LoVo (cell line): ENCODE data around the gene TMEM217.
"Not testable (repeated sequence)": the region's sequence is repeated elsewhere in the genome, so short reads cannot be mapped to it uniquely, and the experiment has no call there.

Source experiments
- DNase-seq: peaks from one replicate; pipeline ENCODE4 v3.0.0-alpha.2; 2016; ENCODE audit warnings: low spot score

The TMEM217 gene

GRCh38 chr6:37180610-37181009 lies 77.3 kb downstream of the TMEM217 start:
- DNase-seq: not testable (repeated sequence)

- DNase-seq: no peak
Observed at GRCh38 chr6:37180075-37180474, 77.9 kb downstream of the TMEM217 start.

- DNase-seq: no peak
Observed at GRCh38 chr6:37177935-37178517, 79.9 kb downstream of the TMEM217 start.

GRCh38 chr6:37177077-37177934 lies 80.6 kb downstream of the TMEM217 start:
- no peak for DNase-seq

- DNase-seq: no peak
Observed at GRCh38 chr6:37176268-37177076, 81.5 kb downstream of the TMEM217 start.

- no peak for DNase-seq
Observed at GRCh38 chr6:37175332-37176267, 82.3 kb downstream of the TMEM217 start.

- DNase-seq: no peak
Observed at GRCh38 chr6:37174515-37175331, 83.2 kb downstream of the TMEM217 start.

- DNase-seq: no peak
Observed at GRCh38 chr6:37174196-37174514, 83.8 kb downstream of the TMEM217 start.

GRCh38 chr6:37173493-37174195 lies 84.3 kb downstream of the TMEM217 start:
- DNase-seq: no peak

- DNase-seq: no peak
Observed at GRCh38 chr6:37172912-37173492, 84.9 kb downstream of the TMEM217 start.

- peak; percentile 95 for DNase-seq
Observed at GRCh38 chr6:37171970-37172812, 85.8 kb downstream of the TMEM217 start.

- DNase-seq: peak; percentile 25
Observed at GRCh38 chr6:37171201-37171969, 86.6 kb downstream of the TMEM217 start.

- DNase-seq: no peak
Observed at GRCh38 chr6:37170273-37171200, 87.4 kb downstream of the TMEM217 start.

GRCh38 chr6:37169496-37170272 lies 88.3 kb downstream of the TMEM217 start, which contains the start of gene PIM1:
PIM1 (plus strand) TSS chr6:37170152; CDS start chr6:37170576, 424 bp downstream.
- peak; percentile 97 for DNase-seq

GRCh38 chr6:37168811-37169495 lies 89.0 kb downstream of the TMEM217 start:
- peak; percentile 33 for DNase-seq
